ENCODE results near the gene PRELID2. TPM values are rescaled to one million over a fixed set of nuclear protein-coding genes. Genes with fewer than 3 reads are reported as not detected.
"Not testable (repeated sequence)": the region's sequence is repeated elsewhere in the genome, so short reads cannot be mapped to it uniquely, and the experiment has no call there.

PRELID2 gene
- total and polyA plus RNA-seq, 10 donors = 1.4 to 10.0 (median 5.5) TPM

DNA sequence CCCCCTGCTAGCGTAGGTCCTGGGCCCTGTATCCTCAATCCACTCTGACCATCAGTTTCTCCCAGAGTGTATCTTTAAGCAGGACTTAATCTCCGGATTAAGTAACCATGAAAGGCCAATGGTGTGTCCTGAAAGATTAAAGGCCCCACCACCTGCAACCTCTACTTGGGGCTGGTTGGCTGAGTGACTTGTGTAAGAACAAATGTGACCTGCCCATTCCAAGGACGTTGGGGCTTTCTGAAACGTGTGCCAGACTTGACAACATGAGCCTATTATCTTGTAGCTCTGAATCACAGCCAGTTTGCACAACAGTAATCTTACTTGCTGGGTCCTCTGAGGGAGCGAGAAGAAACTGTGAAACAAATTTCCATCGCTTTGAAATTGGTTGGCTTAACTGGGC lies 3.1 kb upstream of the PRELID2 start:
- Histone ChIP-seq H3K27me3 (replicated peaks in 1 of 7) (peaks cover 0 to 8% (median 0%) of the 10 kb centered on the region in 7 donors), H3K27ac (no peak overlapping the region), H3K36me3 (no peaks in the 10 kb centered on the region), H3K9me3 (no peaks in the 10 kb centered on the region), H3K4me1 (peaks cover 7 to 29% (median 20%) of the 10 kb centered on the region in 6 donors), H3K4me3 (no peak overlapping the region)
- 77 to 86% (median 84%) methylated on average over 6 of the region's 6 CpGs for WGBS, 5 donors
- no peak for DNase-seq
- intact Hi-C loops (cut with DNase I; ENCODE audit: low total_unique reads) = no loop called here
- no peak for TF ChIP-seq POLR2A (IDR thresholded peaks at IDR 0.05)
- TF ChIP-seq, protein P1, sequence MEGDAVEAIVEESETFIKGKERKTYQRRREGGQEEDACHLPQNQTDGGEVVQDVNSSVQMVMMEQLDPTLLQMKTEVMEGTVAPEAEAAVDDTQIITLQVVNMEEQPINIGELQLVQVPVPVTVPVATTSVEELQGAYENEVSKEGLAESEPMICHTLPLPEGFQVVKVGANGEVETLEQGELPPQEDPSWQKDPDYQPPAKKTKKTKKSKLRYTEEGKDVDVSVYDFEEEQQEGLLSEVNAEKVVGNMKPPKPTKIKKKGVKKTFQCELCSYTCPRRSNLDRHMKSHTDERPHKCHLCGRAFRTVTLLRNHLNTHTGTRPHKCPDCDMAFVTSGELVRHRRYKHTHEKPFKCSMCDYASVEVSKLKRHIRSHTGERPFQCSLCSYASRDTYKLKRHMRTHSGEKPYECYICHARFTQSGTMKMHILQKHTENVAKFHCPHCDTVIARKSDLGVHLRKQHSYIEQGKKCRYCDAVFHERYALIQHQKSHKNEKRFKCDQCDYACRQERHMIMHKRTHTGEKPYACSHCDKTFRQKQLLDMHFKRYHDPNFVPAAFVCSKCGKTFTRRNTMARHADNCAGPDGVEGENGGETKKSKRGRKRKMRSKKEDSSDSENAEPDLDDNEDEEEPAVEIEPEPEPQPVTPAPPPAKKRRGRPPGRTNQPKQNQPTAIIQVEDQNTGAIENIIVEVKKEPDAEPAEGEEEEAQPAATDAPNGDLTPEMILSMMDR (IDR thresholded peaks at IDR 0.05 in 8 of 11, conservative IDR thresholded peaks at IDR 0.05 in 3 of 11) = no peak
- TF ChIP-seq POLR2AphosphoS5 (IDR thresholded peaks at IDR 0.05) = no peak

DNA sequence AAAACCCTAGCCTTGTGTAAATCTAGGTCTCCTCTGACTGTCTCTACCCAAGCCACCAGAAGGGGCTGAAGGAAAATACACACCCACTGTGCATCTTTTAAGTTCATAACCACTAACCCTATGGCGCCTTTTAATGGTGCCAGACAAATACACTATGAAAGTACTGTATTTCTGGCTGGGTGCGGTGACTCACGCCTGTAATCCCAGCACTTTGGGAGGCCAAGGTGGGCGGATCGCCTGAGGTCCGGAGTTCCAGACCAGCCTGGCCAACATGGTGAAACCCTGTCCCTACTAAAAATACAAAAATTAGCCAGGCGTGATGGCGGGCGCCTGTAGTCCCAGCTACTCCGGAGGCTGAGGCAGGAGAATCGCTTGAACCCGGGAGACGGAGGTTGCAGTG lies 1.1 kb upstream of the PRELID2 start:
- H3K27me3 ChIP-seq (replicated peaks in 1 of 7); H3K36me3 ChIP-seq; intact Hi-C loops (cut with DNase I; ENCODE audit: low total_unique reads); H3K9me3 ChIP-seq; DNase-seq: not testable (repeated sequence)
- H3K27ac ChIP-seq = peak overlapping the region in 1 of 8 donors; percentile 75
- peaks cover 7 to 30% (median 20%) of the 10 kb centered on the region in 6 donors for H3K4me1 ChIP-seq
- peak overlapping the region in 1 of 8 donors; percentile 71 for H3K4me3 ChIP-seq
- WGBS, 5 donors = 94 to 97% (median 97%) methylated on average over 12 to 13 of the region's 13 CpGs

DNA sequence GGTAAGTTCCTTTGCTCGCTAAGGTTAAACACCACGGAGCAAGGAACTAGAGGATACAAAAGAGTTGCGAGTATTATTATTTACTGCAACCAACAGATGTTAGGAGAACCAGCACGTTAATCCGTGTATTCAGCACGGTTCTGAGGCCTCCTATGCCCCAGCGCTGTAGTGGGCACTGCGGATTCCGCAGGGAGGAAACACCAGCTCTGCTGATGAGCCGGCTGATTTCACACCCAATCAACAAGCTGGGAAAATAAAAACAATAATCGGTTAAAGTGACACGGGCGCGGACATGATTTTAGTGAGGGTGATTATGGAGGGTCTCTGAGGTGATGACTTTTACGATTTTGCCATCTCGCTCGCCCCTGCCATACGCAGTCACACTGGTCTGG lies 702 bp upstream of the PRELID2 start:
- H3K9me3 ChIP-seq = no peaks in the 10 kb centered on the region
- peak overlapping the region in 6 of 8 donors; percentile 43 to 76 (median 66) for H3K27ac ChIP-seq
- no peaks in the 10 kb centered on the region for H3K36me3 ChIP-seq
- H3K4me1 ChIP-seq = peaks cover 7 to 34% (median 20%) of the 10 kb centered on the region in 6 donors
- no peak for DNase-seq
- WGBS, 5 donors = 41 to 66% (median 47%) methylated on average over 18 of the region's 18 CpGs
- peak overlapping the region; percentile 66 to 92 (median 74) for H3K4me3 ChIP-seq
- intact Hi-C loops (cut with DNase I; ENCODE audit: low total_unique reads) = no loop called here
- H3K27me3 ChIP-seq (replicated peaks in 1 of 7) = peaks cover 0 to 8% (median 0%) of the 10 kb centered on the region in 7 donors
- TF ChIP-seq POLR2AphosphoS5 (IDR thresholded peaks at IDR 0.05) (no peak), POLR2A (IDR thresholded peaks at IDR 0.05) (no peak)
- TF ChIP-seq, protein P1 (IDR thresholded peaks at IDR 0.05 in 8 of 11, conservative IDR thresholded peaks at IDR 0.05 in 3 of 11) = no peak

GRCh38 chr5:145834554-145834916 lies 607 bp downstream of the PRELID2 start:
- Histone ChIP-seq H3K9me3 (no peaks in the 10 kb centered on the region), H3K4me1 (peaks cover 7 to 47% (median 20%) of the 10 kb centered on the region in 6 donors), H3K27ac (peak overlapping the region in 5 of 8 donors; percentile 43 to 76 (median 71)), H3K27me3 (replicated peaks in 1 of 7) (peaks cover 0 to 8% (median 0%) of the 10 kb centered on the region in 7 donors), H3K4me3 (peak overlapping the region; percentile 66 to 92 (median 74)), H3K36me3 (no peaks in the 10 kb centered on the region)
- no peak for DNase-seq
- TF ChIP-seq POLR2A (IDR thresholded peaks at IDR 0.05) (no peak), POLR2AphosphoS5 (IDR thresholded peaks at IDR 0.05) (no peak)
- TF ChIP-seq, protein P1 (IDR thresholded peaks at IDR 0.05 in 8 of 11, conservative IDR thresholded peaks at IDR 0.05 in 3 of 11) = no peak
- intact Hi-C loops (cut with DNase I; ENCODE audit: low total_unique reads) = no loop called here
- 18 to 29% (median 22%) methylated on average over 10 of the region's 10 CpGs for WGBS, 5 donors
